H9 (cell line): ENCODE measurements around the gene KAT6B. TPM values are rescaled to one million over a fixed set of nuclear protein-coding genes. Genes with fewer than 3 reads are reported as not detected.

ENCODE experiments used
- DNase-seq: peaks from one replicate; pipeline ENCODE4 v3.0.0-alpha.2; 2017
- H2AFZ ChIP-seq: one replicate; pipeline ENCODE4 v1.6.1; 2013; ENCODE audit warnings: mild to moderate bottlenecking, low read length, control low read depth, moderate library complexity
- H2AK5ac ChIP-seq: 2 replicates; pipeline ENCODE4 v1.6.1; 2013; ENCODE audit warnings: low read length, control low read depth, mixed read lengths; ENCODE audit not compliant: insufficient read length
- H2BK120ac ChIP-seq: one replicate; pipeline ENCODE4 v1.6.1; 2013; ENCODE audit warnings: low read depth, mild to moderate bottlenecking, low read length, control low read depth, inconsistent platforms; ENCODE audit not compliant: poor library complexity, severe bottlenecking
- H2BK12ac ChIP-seq: 2 replicates; pipeline ENCODE4 v1.6.1; 2013; ENCODE audit warnings: low read length, control low read depth, mixed read lengths, low read depth; ENCODE audit not compliant: insufficient read length
- H2BK15ac ChIP-seq: 2 replicates; pipeline ENCODE4 v1.6.1; 2013; ENCODE audit warnings: low read depth, low read length, control low read depth
- H2BK20ac ChIP-seq: one replicate; pipeline ENCODE4 v1.6.1; 2013; ENCODE audit warnings: low read depth, mild to moderate bottlenecking, low read length, control low read depth, inconsistent platforms; ENCODE audit not compliant: poor library complexity, severe bottlenecking
- H2BK5ac ChIP-seq: 2 replicates; pipeline ENCODE4 v1.6.1; 2013; ENCODE audit warnings: low read length, control low read depth, mixed read lengths; ENCODE audit not compliant: insufficient read length
- H3K14ac ChIP-seq: 2 replicates; pipeline ENCODE4 v1.6.1; 2013; ENCODE audit warnings: low read length, control low read depth; ENCODE audit not compliant: insufficient read depth
- H3K18ac ChIP-seq: 2 replicates; pipeline ENCODE4 v1.6.1; 2013; ENCODE audit warnings: low read depth, mild to moderate bottlenecking, mixed read lengths, low read length, control low read depth; ENCODE audit not compliant: insufficient read length
- H3K23ac ChIP-seq: 2 replicates; pipeline ENCODE4 v1.6.1; 2013; ENCODE audit warnings: low read length, control low read depth, mixed read lengths, low read depth; ENCODE audit not compliant: insufficient read length
- H3K23me2 ChIP-seq: 2 replicates; pipeline ENCODE4 v1.6.1; 2013; ENCODE audit warnings: low read depth, mild to moderate bottlenecking, mixed read lengths, low read length, control low read depth; ENCODE audit not compliant: insufficient read length, poor library complexity, severe bottlenecking
- H3K27ac ChIP-seq: 2 replicates; pipeline ENCODE4 v1.5.1; 2013; ENCODE audit warnings: low read length, control low read depth, mixed read lengths, low read depth; ENCODE audit not compliant: insufficient read length
- H3K27me3 ChIP-seq: 2 replicates; pipeline ENCODE4 v1.6.1; 2013; ENCODE audit warnings: low read length, control low read depth, inconsistent platforms; ENCODE audit not compliant: insufficient read depth
- H3K4ac ChIP-seq: 2 replicates; pipeline ENCODE4 v1.6.1; 2013; ENCODE audit warnings: low read depth, mild to moderate bottlenecking, control low read depth, inconsistent platforms, low read length, moderate library complexity
- H3K4me1 ChIP-seq: 2 replicates; pipeline ENCODE4 v1.6.1; 2013; ENCODE audit warnings: low read length, control low read depth, inconsistent platforms; ENCODE audit not compliant: insufficient read depth
- H3K4me2 ChIP-seq: 2 replicates; pipeline ENCODE4 v1.6.1; 2013; ENCODE audit warnings: low read length, control low read depth, mixed read lengths; ENCODE audit not compliant: insufficient read length, insufficient read depth
- H3K56ac ChIP-seq: 2 replicates; pipeline ENCODE4 v1.6.1; 2013; ENCODE audit warnings: low read depth, mild to moderate bottlenecking, mixed read lengths, low read length, control low read depth; ENCODE audit not compliant: insufficient read length
- H3K79me1 ChIP-seq: 2 replicates; pipeline ENCODE4 v1.6.1; 2013; ENCODE audit warnings: low read depth, mild to moderate bottlenecking, moderate library complexity, low read length, control low read depth, inconsistent platforms; ENCODE audit not compliant: insufficient read depth, poor library complexity, severe bottlenecking
- H3K79me2 ChIP-seq: 2 replicates; pipeline ENCODE4 v1.6.1; 2013; ENCODE audit warnings: low read length, control low read depth, inconsistent platforms; ENCODE audit not compliant: insufficient read depth
- H3K9ac ChIP-seq: 2 replicates; pipeline ENCODE4 v1.6.1; 2013; ENCODE audit warnings: low read length, control low read depth, mixed read lengths; ENCODE audit not compliant: insufficient read length; ENCODE audit errors: extremely low read depth
- H3K9me3 ChIP-seq: one replicate; pipeline ENCODE4 v1.6.1; 2013; ENCODE audit warnings: low read depth, low read length, inconsistent platforms; ENCODE audit not compliant: control insufficient read depth
- H3T11ph ChIP-seq: one replicate; pipeline ENCODE4 v1.6.1; 2013; ENCODE audit warnings: mild to moderate bottlenecking, low read length, control low read depth, inconsistent platforms
- H4K20me1 ChIP-seq: one replicate; pipeline ENCODE4 v1.6.1; 2013; ENCODE audit not compliant: control insufficient read depth, insufficient read length, insufficient read depth
- H4K5ac ChIP-seq: 2 replicates; pipeline ENCODE4 v1.6.1; 2013; ENCODE audit warnings: low read depth, mild to moderate bottlenecking, mixed read lengths, low read length, control low read depth; ENCODE audit not compliant: insufficient read length
- H4K8ac ChIP-seq: replicated peaks from 2 replicates; pipeline ENCODE4 v1.6.1; 2013; ENCODE audit warnings: low read length, control low read depth, mixed read lengths, low read depth; ENCODE audit not compliant: insufficient read length
- H4K91ac ChIP-seq: 2 replicates; pipeline ENCODE4 v1.6.1; 2013; ENCODE audit warnings: low read depth, mild to moderate bottlenecking, moderate library complexity, mixed read lengths, low read length, control low read depth; ENCODE audit not compliant: insufficient read length
- H3K27ac Mint-ChIP-seq, 3 experiments: 2 replicates in 2 of 3; 3 replicates in 1 of 3; pipeline ENCODE4 v1.8.0; 2020 to 2021; ENCODE audit warnings: mixed read lengths in 3 of 3, mild to moderate bottlenecking in 1 of 3, moderate library complexity in 1 of 3
- H3K27me3 Mint-ChIP-seq: 2 replicates; pipeline ENCODE4 v1.8.0; 2021; ENCODE audit warnings: low read depth, mild to moderate bottlenecking, moderate library complexity, mixed read lengths
- H3K36me3 Mint-ChIP-seq, 3 experiments: 2 replicates in 2 of 3; 3 replicates in 1 of 3; pipeline ENCODE4 v1.8.0; 2020 to 2021; ENCODE audit warnings: low read depth in 3 of 3, mixed read lengths in 3 of 3; ENCODE audit not compliant: insufficient read depth in 1 of 3
- H3K4me1 Mint-ChIP-seq, 2 experiments: 2 replicates each; pipeline ENCODE4 v1.8.0; 2020; ENCODE audit warnings: mixed read lengths in 2 of 2
- H3K4me3 Mint-ChIP-seq, 2 experiments: 2 replicates in 1 of 2; 3 replicates in 1 of 2; pipeline ENCODE4 v1.8.0; 2020 to 2021; ENCODE audit warnings: mild to moderate bottlenecking in 2 of 2, mixed read lengths in 2 of 2, moderate library complexity in 1 of 2
- H3K9me3 Mint-ChIP-seq, 2 experiments: 2 replicates in 1 of 2; 3 replicates in 1 of 2; pipeline ENCODE4 v1.8.0; 2020; ENCODE audit warnings: mild to moderate bottlenecking in 2 of 2, mixed read lengths in 2 of 2, moderate library complexity in 1 of 2
- WGBS: extraction: QIAGEN DNeasy Blood & Tissue Kit; methylation state at CpG from one replicate; pipeline ENCODE4 v1.1.7; 2013; ENCODE audit warnings: missing lambda C conversion rate, low lambda C conversion rate, mixed read lengths; ENCODE audit not compliant: insufficient read length; ENCODE audit errors: extremely low coverage; 5-methylcytosine and 5-hydroxymethylcytosine counted together
- total RNA-seq: library from RNA; stranded (reverse); gene quantifications from 2 replicates; pipeline ENCODE4 v1.2.1, GENCODE V29; 2021
- TF ChIP-seq, protein P1 (sequence below): fragments of 200-600 bp; sonication (generic); conservative IDR thresholded peaks from 3 replicates; pipeline ENCODE4 v1.8.0; 2021; ENCODE audit warnings: antibody characterized with exemption, mild to moderate bottlenecking

KAT6B gene
- total RNA-seq, 1 experiment from 2014 or later, result 34.2 TPM

DNA sequence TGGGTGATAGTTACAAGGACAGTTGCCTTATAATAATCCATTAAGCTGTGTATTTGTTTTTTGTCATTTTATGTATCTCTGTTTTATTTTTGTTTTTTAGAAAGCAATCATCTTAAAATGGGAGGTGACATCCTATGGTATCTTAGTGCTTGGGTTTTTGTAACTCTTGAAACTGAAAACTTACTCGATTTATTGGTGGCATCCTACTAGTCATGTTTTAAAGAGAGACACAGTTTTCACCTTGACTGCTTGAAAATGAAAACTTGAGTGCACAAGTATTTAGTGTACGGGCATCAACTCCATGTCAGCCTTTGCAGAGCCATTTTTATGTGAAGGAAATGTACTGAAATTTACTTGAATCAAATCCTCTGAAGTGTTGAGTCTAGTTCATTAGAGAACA lies 181.2 kb downstream of the KAT6B start:
- no peaks in the 10 kb centered on the region for H4K20me1 ChIP-seq
- H2BK120ac ChIP-seq, result no peak overlapping the region
- DNase-seq, result no peak
- H3K4ac ChIP-seq, result no peak overlapping the region
- no peak overlapping the region for H2BK15ac ChIP-seq
- Mint-ChIP-seq H3K27me3 (no peaks in the 10 kb centered on the region), H3K36me3 (peaks cover 0 to 7% (median 0%) of the 10 kb centered on the region in 3 experiments; a peak in 3 of 7 replicates), H3K9me3 (no peaks in the 10 kb centered on the region), H3K4me1 (peaks cover 2 to 3% of the 10 kb centered on the region in 2 experiments), H3K27ac (no peak overlapping the region), H3K4me3 (no peak overlapping the region)
- H2BK20ac ChIP-seq, result no peak overlapping the region
- no peak overlapping the region for H3K4me2 ChIP-seq
- no peaks in the 10 kb centered on the region for H3K9me3 ChIP-seq
- no peak overlapping the region for H3K9ac ChIP-seq
- H3K18ac ChIP-seq, result no peak overlapping the region
- H2BK12ac ChIP-seq, result no peak overlapping the region
- H3T11ph ChIP-seq, result no peak overlapping the region
- no peaks in the 10 kb centered on the region for H3K79me2 ChIP-seq
- no peak overlapping the region for H2BK5ac ChIP-seq
- H3K4me1 ChIP-seq, result no peaks in the 10 kb centered on the region
- no peak overlapping the region for H3K56ac ChIP-seq
- WGBS, result no CpG with 5 or more reads among the region's 2 CpGs
- TF ChIP-seq, protein P1, sequence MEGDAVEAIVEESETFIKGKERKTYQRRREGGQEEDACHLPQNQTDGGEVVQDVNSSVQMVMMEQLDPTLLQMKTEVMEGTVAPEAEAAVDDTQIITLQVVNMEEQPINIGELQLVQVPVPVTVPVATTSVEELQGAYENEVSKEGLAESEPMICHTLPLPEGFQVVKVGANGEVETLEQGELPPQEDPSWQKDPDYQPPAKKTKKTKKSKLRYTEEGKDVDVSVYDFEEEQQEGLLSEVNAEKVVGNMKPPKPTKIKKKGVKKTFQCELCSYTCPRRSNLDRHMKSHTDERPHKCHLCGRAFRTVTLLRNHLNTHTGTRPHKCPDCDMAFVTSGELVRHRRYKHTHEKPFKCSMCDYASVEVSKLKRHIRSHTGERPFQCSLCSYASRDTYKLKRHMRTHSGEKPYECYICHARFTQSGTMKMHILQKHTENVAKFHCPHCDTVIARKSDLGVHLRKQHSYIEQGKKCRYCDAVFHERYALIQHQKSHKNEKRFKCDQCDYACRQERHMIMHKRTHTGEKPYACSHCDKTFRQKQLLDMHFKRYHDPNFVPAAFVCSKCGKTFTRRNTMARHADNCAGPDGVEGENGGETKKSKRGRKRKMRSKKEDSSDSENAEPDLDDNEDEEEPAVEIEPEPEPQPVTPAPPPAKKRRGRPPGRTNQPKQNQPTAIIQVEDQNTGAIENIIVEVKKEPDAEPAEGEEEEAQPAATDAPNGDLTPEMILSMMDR, result no peak
- no peak overlapping the region for H4K91ac ChIP-seq
- no peak overlapping the region for H3K27ac ChIP-seq
- no peaks in the 10 kb centered on the region for H3K27me3 ChIP-seq
- no peak overlapping the region for H3K23ac ChIP-seq
- no peak overlapping the region for H3K14ac ChIP-seq
- H2AK5ac ChIP-seq, result no peak overlapping the region
- no peak overlapping the region for H2AFZ ChIP-seq
- no peaks in the 10 kb centered on the region for H3K79me1 ChIP-seq
- H4K5ac ChIP-seq, result no peak overlapping the region
- H3K23me2 ChIP-seq, result no peaks in the 10 kb centered on the region
- no peak overlapping the region for H4K8ac ChIP-seq
